HepG2 (cell line): ENCODE results near the gene NCCRP1.

Experiments
- CBFB ChIP-seq: sonication (generic); formaldehyde crosslinking; IDR thresholded peaks from 2 replicates; pipeline ENCODE4 v1.4.0; 2020; ENCODE audit warnings: missing genetic modification reagents
- CTCF ChIP-seq: sonication (generic); formaldehyde crosslinking; IDR thresholded peaks from 2 replicates; pipeline ENCODE4 v1.5.0; 2020; ENCODE audit warnings: mild to moderate bottlenecking, missing genetic modification reagents, moderate library complexity
- DNMT1 ChIP-seq: sonication (generic); formaldehyde crosslinking; IDR thresholded peaks from 2 replicates; pipeline ENCODE4 v1.5.1; 2020; ENCODE audit warnings: mild to moderate bottlenecking, missing genetic modification reagents

GRCh38 chr19:39246951-39247669 is 50.3 kb downstream of the NCCRP1 start:
- TF ChIP-seq CTCF (CRISPR knock-in tag) (no peak), DNMT1 (CRISPR knock-in tag) (no peak), CBFB (CRISPR knock-in tag) (no peak)
